GM18508 (cell line): ENCODE data around the gene YPEL5.
"Not testable (repeated sequence)": the region's sequence is repeated elsewhere in the genome, so short reads cannot be mapped to it uniquely, and the experiment has no call there.

Experiments used
- ATAC-seq: cut with Tn5 transposase; IDR thresholded peaks from one replicate; pipeline ENCODE4 v1.9.1; 2021; ENCODE audit warnings: moderate number of reproducible peaks; ENCODE audit not compliant: insufficient read depth, unreplicated experiment

Gene YPEL5

GRCh38 chr2:30146337-30147195 is at the start of gene YPEL5:
TSS of gene YPEL5 (plus strand) at chr2:30147007. CDS start at chr2:30156652, 9,645 bp downstream.
- ATAC-seq = peak; percentile 96

- no peak for ATAC-seq
Observed at GRCh38 chr2:30098266-30099005, 48.4 kb upstream of the YPEL5 start.

- not testable (repeated sequence) for ATAC-seq
Observed at GRCh38 chr2:30099366-30099765, 47.4 kb upstream of the YPEL5 start.

- ATAC-seq = not testable (repeated sequence)
Observed at GRCh38 chr2:30100691-30101090, 46.1 kb upstream of the YPEL5 start.

GRCh38 chr2:30104307-30104706 is 42.5 kb upstream of the YPEL5 start:
- no peak for ATAC-seq

GRCh38 chr2:30105556-30105955 is 41.3 kb upstream of the YPEL5 start:
- ATAC-seq = no peak

GRCh38 chr2:30106543-30106942 is 40.3 kb upstream of the YPEL5 start:
- ATAC-seq = no peak

GRCh38 chr2:30108192-30108591 is 38.6 kb upstream of the YPEL5 start:
- ATAC-seq = no peak

GRCh38 chr2:30108851-30109250 is 38.0 kb upstream of the YPEL5 start:
- no peak for ATAC-seq

- no peak for ATAC-seq
Observed at GRCh38 chr2:30109856-30110255, 37.0 kb upstream of the YPEL5 start.

GRCh38 chr2:30110773-30111172 is 36.0 kb upstream of the YPEL5 start:
- ATAC-seq = no peak

GRCh38 chr2:30111186-30111585 is 35.6 kb upstream of the YPEL5 start:
- not testable (repeated sequence) for ATAC-seq

- no peak for ATAC-seq
Observed at GRCh38 chr2:30112561-30112960, 34.2 kb upstream of the YPEL5 start.

- no peak for ATAC-seq
Observed at GRCh38 chr2:30113617-30114293, 33.1 kb upstream of the YPEL5 start.

GRCh38 chr2:30115141-30115980 is 31.4 kb upstream of the YPEL5 start:
- no peak for ATAC-seq

- no peak for ATAC-seq
Observed at GRCh38 chr2:30115981-30116285, 30.9 kb upstream of the YPEL5 start.

- ATAC-seq = no peak
Observed at GRCh38 chr2:30122362-30122761, 24.4 kb upstream of the YPEL5 start.

- no peak for ATAC-seq
Observed at GRCh38 chr2:30127016-30127893, 19.6 kb upstream of the YPEL5 start.

GRCh38 chr2:30134582-30134981 is 12.2 kb upstream of the YPEL5 start:
- ATAC-seq = no peak
